Fibroblast of peridontal ligament (primary cell): ENCODE data around the gene BICRA.

Experiments used
- DNase-seq: peaks from one replicate; pipeline ENCODE4 v3.0.0-alpha.2; 2010; ENCODE audit errors: extremely low read depth

The BICRA gene

DNA sequence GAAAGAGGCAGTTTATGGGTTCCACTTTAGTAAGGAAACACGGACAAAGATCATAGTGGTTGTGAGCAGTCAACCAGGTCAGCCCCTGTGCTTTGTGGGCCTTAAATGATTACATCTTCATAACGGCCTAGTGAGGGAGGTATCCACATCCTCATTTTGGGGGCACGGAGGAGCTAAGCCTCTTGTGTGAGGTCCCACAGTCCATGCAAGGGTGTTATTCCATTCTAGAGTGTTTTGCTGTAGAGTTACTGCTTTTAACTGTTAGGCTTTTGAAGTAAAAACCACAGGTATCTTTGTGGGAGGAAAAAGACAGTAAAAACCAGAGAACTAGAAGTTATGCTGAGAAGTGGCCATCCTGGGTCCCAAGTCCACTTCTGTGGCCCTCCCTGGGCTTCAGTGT lies 140.4 kb downstream of the BICRA start:
- DNase-seq = no peak

DNA sequence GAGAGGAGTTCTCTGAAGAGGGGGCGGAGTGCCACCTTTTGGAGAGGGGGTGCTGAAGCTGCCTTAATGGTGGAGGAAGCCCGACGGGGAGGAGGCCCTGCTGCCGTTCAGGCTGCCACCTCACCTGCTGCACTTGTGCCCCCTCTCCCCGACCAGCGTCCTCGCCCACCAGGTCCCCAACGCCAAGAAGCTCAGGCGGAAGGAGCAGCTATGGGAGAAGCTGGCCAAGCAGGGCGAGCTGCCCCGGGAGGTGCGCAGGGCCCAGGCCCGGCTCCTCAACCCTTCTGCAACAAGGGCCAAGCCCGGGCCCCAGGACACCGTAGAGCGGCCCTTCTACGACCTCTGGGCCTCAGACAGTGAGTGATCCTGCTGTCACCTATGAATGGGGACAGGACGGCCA lies 141.8 kb downstream of the BICRA start:
- DNase-seq = no peak

DNA sequence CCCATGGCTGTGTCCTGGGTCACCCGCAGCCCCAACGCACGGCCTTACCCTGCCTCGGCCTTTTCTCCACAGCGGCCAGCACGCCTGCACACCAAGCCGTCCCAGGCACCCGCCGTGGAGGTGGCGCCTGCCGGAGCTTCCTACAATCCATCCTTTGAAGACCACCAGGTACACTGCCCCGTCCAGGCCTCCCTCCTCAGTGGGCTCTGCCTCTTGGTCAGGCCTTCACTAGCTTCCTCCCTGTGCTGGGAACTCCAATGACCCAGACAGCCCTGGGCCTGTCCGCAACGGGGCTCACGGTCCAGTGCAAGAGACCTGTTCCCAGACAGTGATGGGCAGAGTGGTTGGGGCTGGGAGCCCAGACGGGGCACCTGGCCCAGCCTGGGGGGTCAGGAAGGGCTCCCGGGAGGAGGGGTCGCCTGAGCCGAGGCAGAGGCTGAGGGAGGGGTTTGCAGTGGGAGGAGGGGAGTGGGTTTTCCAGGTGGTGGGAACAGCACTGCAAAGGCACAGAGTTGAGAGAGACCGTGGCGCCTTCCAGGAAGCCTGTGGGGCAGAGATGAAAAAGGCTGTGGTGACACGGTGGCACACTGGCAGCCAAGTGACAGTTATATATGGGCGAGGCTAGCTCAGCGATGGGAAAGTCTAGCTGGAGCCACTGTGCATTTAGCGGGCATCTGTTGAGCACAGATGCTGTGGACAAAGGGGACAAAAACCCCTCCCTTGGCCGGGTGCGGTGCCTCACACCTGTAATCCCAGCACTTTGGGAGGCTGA lies 143.7 kb downstream of the BICRA start:
- no peak for DNase-seq
